Upper lobe of right lung (tissue), 1 donor: Measurements from ENCODE around the gene PLK5. TPM values are rescaled to one million over a fixed set of nuclear protein-coding genes. Genes with fewer than 3 reads are reported as not detected.
A peak's percentile ranks its signal among the peaks of the same experiment; 100 is the strongest.

ENCODE experiments used
- ATAC-seq: fragments of 200-7000 bp; cut with Tn5 transposase; one replicate; pipeline ENCODE4 v1.9.1; 2020; ENCODE audit warnings: mild to moderate bottlenecking, moderate library complexity
- DNase-seq: peaks from one replicate; pipeline ENCODE4 v3.0.0-alpha.2; 2020
- H3K27ac ChIP-seq: fragments of 200-600 bp; one replicate; pipeline ENCODE4 v1.8.0; 2022
- H3K27me3 ChIP-seq: fragments of 200-600 bp; one replicate; pipeline ENCODE4 v1.8.0; 2022; ENCODE audit warnings: mild to moderate bottlenecking
- H3K36me3 ChIP-seq: fragments of 200-600 bp; one replicate; pipeline ENCODE4 v1.8.0; 2022
- H3K4me1 ChIP-seq: fragments of 200-600 bp; one replicate; pipeline ENCODE4 v1.8.0; 2022
- H3K4me3 ChIP-seq: fragments of 200-600 bp; one replicate; pipeline ENCODE4 v1.8.0; 2022; ENCODE audit warnings: mild to moderate bottlenecking
- H3K9me3 ChIP-seq: fragments of 200-600 bp; one replicate; pipeline ENCODE4 v1.8.0; 2022
- CTCF ChIP-seq: fragments of 200-600 bp; IDR thresholded peaks from one replicate; pipeline ENCODE4 v1.8.0; 2022; ENCODE audit warnings: antibody characterized with exemption
- intact Hi-C: fragments of 100-400 bp; cut with DNase I; formaldehyde crosslinking; loops from one replicate; pipeline ENCODE4 v1.11.0; 2022
- total RNA-seq: library from RNA; stranded (reverse); fragmentation: NEBNext Ultra II Directional; extraction: Animal tissue kit (Norgen Biotek cat#: 25700); gene quantifications from one replicate; pipeline ENCODE4 v1.2.1, GENCODE V29; 2021
- donor health status: DM: no; HTN: yes; CAD: no; lungs with severe emphysema.

PLK5 gene
- total RNA-seq, 1 donor from 2014 or later, result not detected

GRCh38 chr19:1575323-1576241, 51.7 kb downstream of the PLK5 start:
- H3K4me1 ChIP-seq, result no peaks in the 10 kb centered on the region
- TF ChIP-seq CTCF, result no peak
- H3K36me3 ChIP-seq, result peaks cover 33% of the 10 kb centered on the region
- no peak for DNase-seq
- no peak for ATAC-seq
- H3K27ac ChIP-seq, result no peak overlapping the region
- no peaks in the 10 kb centered on the region for H3K27me3 ChIP-seq
- H3K4me3 ChIP-seq, result no peak overlapping the region
- no peaks in the 10 kb centered on the region for H3K9me3 ChIP-seq
- intact Hi-C loops, result no loop called here

GRCh38 chr19:1576242-1577089, 52.6 kb downstream of the PLK5 start:
- TF ChIP-seq CTCF, result no peak
- intact Hi-C loops, result no loop called here

GRCh38 chr19:1577090-1577928, 53.4 kb downstream of the PLK5 start:
- TF ChIP-seq CTCF, result no peak
- ATAC-seq, result peak; percentile 29
- H3K9me3 ChIP-seq, result no peaks in the 10 kb centered on the region
- H3K4me3 ChIP-seq, result no peak overlapping the region
- no peaks in the 10 kb centered on the region for H3K4me1 ChIP-seq
- H3K27ac ChIP-seq, result no peak overlapping the region
- no peaks in the 10 kb centered on the region for H3K27me3 ChIP-seq
- no peak for DNase-seq
- H3K36me3 ChIP-seq, result peaks cover 50% of the 10 kb centered on the region
- intact Hi-C loops, result no loop called here

More at GRCh38 chr19:1576242-1577089, 52.6 kb downstream of the PLK5 start:
- H3K27ac ChIP-seq, result no peak overlapping the region
- H3K4me3 ChIP-seq, result no peak overlapping the region
- peaks cover 42% of the 10 kb centered on the region for H3K36me3 ChIP-seq
- DNase-seq (no peak), ATAC-seq (no peak)
- H3K9me3 ChIP-seq, result no peaks in the 10 kb centered on the region
- H3K27me3 ChIP-seq, result no peaks in the 10 kb centered on the region
- H3K4me1 ChIP-seq, result no peaks in the 10 kb centered on the region

- DNase-seq, result no peak
- Histone ChIP-seq H3K9me3 (no peaks in the 10 kb centered on the region), H3K4me3 (no peak overlapping the region), H3K27me3 (no peaks in the 10 kb centered on the region), H3K4me1 (no peaks in the 10 kb centered on the region), H3K36me3 (peaks cover 58% of the 10 kb centered on the region), H3K27ac (no peak overlapping the region)
- intact Hi-C loops, result no loop called here
- ATAC-seq, result no peak
- no peak for TF ChIP-seq CTCF
These were observed 54.2 kb downstream of the PLK5 start for GRCh38 chr19:1577929-1578618.

GRCh38 chr19:1579222-1579621, 55.3 kb downstream of the PLK5 start:
- Histone ChIP-seq H3K27ac (no peak overlapping the region), H3K36me3 (peaks cover 69% of the 10 kb centered on the region), H3K4me3 (no peak overlapping the region), H3K4me1 (no peaks in the 10 kb centered on the region), H3K27me3 (no peaks in the 10 kb centered on the region), H3K9me3 (no peaks in the 10 kb centered on the region)
- TF ChIP-seq CTCF, result no peak
- no peak for ATAC-seq
- no peak for DNase-seq
- intact Hi-C loops, result no loop called here
